GM18499 (cell line): ENCODE data around the gene TOLLIP.

ENCODE experiments used
- ATAC-seq: cut with Tn5 transposase; IDR thresholded peaks from one replicate; pipeline ENCODE4 v1.9.1; 2021; ENCODE audit warnings: moderate number of reproducible peaks; ENCODE audit not compliant: insufficient read depth, unreplicated experiment

TOLLIP gene

DNA sequence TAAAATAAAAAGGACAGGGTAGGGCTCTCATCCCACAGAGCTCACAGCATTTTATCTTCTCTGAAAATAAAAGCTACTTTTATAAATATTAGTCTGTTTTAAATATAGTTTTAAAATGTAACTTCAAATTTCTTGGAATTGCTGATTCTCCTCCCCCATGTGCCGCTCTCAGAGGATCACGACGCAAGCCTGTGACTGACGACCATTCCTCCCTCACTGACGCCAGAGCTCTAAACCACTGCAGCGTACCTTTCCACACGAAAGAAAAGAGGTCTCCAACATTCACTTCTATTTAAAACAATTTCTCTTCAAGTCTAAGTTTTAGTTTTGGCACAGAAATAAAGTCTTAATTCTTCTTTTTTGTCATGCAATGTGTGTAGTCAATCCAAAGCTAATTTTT lies 9.3 kb downstream of the TOLLIP start:
- no peak for ATAC-seq

DNA sequence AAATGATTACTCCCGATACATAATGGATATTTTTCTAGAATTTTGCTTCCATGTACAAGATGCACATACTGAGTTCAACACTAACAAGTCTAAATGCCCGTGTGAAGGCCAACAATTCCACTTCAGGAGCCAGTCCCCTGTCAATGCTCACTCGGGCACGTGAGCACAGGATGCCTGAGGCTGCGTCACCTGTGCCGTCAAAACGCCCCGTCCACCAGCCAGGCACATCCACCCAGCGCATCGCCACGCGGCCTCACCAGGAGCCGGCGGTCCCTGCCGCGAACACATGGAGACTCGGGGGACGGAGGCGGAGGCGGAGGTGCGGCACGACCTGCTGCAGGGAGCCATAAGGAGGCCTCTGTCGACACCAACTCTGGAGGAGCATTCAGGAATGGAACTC lies 9.8 kb downstream of the TOLLIP start:
- no peak for ATAC-seq

DNA sequence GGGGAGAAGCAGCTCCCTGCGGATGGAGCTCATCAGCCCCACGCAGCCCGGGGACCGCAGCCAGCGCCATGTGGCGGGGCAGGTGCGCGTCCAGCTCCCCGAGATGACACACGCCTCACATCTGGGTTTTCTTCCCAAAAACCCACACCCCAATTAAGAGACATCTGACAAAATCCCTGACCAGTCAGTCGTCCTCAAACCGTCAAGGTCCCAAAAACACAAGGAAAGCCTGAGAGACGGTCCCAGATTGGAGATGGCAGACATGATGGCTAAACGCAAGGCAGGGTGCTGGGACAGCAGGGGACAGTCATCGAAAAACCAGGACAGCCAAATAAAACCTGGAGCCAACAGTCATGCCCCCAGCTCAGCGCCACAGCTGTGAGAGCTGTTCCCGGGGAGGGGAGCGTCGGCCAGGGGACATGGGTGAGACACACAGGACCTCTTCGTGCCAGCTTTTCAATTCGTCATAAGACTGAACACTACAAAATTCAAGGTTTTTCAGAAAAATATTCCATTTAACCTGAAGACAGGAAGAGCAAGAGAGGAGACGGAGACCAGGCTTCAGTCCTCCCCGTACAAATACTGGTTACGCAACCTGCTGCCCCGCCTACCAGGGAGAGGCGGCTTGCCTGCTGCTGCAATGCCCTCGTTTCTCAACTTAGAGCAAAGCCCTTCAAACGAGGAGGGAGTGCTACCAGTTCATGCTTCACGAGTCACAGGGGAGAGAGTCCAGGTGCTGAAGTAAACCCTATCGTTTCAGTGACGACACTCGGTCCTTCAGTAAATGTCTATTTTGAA lies 10.5 kb downstream of the TOLLIP start:
- no peak for ATAC-seq

DNA sequence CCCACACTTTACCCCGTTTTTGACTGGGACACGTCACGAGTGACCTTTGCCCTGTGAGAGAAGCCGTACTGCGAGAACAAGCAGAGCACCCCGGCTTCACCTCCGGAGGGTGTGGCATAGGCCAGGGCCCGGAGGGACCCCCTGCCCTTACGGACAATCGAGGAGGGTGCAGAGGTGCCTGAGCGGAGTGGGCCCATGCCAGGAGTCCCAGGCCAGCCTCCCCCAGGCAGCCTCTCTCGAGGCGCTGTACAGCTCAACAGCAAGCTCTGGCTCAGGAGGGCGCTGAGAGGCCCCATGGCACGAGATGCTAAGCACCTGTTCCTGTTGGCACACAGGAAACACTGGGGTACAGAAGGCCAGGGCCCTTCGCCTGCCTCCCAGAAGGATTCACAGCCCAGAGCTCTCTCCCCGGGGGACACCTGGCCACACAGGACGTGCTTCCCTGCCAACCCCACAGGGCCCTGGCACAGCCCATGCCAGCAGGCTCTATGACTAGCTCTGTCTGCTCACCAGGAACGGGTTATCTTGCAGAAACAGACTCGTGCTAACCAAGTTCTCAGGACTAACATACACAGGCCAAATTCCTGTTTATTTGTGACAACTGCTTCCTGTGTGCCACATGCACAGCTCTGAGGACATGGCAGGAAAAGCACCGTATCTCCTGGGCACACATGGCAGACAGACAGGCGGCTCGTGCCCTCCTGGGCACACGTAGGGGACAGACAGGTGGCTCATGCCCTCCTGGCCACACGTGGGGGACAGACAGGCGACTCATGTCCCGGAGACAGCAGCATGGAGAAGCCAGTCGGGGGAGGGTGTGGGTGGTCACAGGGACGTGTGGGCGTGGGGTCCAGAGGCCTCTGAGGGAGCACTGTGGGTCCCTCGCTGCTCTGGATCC lies 11.6 kb downstream of the TOLLIP start:
- ATAC-seq: no peak

DNA sequence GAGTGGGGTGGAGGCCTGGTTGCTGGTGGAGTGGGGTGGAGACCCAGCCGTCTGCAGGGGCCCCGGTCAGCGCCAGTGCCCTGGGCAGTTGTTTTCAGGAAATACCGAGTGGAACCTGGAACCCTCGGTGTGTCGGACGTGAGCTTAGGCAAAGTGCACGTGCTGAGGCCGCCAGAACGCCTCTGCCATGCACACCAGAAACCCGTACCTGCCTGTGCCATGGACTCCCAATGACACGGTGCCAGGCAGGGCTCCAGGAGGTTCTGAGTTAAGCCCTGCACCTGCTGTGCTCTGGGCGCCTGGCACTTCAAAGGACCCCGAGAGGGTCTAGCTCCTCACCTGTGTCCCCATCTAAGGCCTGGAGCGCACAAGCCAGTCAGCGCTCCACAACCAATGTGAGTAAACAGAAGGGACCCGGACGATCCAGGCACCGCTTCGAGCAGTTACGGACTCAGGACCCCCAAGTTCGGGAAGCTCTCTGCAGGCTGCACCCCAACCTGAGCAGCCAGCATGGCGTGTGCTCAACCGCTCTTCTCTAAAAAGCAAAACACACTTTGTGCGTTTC lies 12.3 kb downstream of the TOLLIP start:
- ATAC-seq: no peak

DNA sequence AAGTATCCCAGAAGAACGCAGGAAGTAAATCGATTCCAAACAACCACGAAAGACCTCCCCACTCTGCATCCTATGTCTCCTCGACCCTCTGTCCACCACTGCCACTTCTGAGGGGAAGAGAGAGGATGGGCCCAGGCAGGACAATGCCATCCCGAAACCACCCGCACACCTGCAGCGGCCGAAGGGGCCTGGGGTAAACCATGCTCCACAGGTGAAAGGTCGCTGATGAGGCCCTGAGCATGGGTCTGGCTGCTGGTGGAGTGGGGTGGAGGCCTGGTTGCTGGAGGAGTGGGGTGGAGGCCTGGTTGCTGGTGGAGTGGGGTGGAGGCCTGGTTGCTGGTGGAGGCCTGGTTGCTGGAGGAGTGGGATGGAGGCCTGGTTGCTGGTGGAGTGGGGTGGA lies 13.1 kb downstream of the TOLLIP start:
- no peak for ATAC-seq

DNA sequence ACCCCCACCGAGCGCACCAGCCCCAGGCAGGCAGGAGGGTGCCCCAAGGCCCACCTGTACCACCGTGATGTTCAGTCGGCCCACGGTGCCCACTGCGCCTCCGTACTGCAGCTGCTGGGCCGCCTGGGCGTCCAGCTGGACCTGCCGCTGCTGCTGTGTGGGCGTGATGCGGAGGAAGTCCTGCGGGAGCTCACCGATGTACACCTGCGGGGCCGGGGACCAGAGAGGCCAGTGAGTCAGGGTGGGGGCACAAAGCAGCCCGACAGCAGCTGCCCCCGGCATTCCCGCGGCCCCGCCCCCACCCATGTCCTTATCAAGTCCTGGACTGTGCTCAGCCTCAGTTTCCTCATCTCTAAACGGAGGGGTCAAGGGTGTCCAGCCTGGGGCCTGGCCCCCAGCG lies 13.8 kb downstream of the TOLLIP start:
- no peak for ATAC-seq

DNA sequence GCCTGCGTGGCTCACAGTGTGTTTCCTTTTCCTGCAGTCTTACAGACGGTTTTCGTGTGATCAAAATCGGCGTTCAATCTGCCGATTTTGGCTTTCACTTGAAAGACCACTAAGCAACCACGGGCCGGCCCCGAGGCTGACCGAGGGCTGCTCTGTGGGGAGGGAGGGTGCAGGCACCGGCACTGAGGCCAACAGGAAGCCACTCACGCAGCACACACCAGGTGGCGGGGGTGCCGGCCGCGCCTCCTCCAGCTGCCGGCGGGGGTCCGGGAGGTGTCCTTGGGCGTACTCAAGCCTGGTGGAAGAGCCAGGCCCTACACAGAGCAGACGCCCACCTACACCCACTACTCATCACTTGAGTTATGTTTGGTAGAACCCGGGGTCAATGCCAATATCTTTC lies 14.3 kb downstream of the TOLLIP start:
- ATAC-seq: no peak

DNA sequence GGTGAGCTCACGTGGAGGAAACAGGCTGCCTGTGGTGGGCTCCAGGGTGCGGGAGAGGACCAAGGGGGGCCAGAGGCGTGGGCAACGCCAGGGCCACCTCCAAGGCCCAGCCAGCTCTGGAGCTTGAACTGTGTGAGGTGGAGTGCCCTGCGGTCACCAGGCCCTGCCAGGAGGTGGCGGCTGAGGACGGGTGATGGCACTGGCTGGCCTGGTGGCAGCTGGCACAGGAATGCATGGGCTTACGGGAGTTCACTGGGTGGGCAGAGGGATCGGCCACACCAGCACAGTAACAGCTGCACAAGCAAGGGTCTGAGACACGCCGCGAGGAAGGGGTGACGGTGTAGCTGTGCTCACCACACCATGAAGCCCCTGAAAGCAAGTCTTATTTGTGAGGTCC lies 15.8 kb downstream of the TOLLIP start:
- ATAC-seq: no peak

DNA sequence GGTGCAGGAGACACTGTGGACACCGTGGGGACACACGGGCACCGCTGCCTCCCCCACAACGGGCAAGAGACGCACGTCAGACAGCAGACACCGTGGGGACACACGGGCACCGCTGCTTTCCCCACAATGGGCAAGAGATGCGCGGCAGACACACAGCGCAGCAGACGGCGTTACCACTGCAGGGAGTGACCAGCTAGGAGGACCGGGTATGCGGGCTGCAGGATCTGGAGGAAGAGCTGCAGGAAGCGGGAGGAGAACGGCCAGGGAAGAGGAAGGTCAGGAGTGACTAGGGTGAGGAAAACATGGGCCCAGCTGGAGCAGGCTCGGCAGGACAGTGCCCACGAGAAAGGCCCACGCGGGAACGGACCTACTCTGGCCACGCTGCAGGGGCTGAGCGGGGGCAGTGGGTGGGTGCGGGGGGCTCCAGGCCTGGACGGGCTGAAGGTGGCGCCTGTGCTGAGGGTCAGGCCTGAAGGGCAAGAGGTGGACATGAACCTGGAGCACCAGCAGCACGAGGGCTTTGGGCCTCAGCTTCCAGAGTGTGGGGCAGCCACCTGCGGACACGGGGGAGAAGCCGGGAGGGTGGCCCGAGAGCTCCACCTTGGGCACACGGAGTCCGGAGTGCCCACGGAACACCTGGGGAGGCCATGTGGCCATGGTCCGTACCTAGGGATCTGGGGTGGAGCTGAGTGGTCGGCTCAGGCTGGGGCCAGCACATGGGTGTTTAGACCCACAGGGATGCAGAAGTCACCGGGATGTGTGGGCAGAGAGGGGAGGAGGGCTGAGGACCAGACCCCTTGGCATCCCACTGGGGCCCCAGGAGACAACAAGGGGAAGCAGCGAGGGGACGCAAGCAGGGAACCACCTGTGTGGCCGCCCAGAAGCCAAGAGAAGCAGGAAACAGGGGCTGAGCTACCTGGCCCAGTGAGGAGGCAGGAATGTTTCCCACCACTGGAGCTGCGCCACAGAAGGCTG lies 16.5 kb downstream of the TOLLIP start:
- ATAC-seq: no peak

DNA sequence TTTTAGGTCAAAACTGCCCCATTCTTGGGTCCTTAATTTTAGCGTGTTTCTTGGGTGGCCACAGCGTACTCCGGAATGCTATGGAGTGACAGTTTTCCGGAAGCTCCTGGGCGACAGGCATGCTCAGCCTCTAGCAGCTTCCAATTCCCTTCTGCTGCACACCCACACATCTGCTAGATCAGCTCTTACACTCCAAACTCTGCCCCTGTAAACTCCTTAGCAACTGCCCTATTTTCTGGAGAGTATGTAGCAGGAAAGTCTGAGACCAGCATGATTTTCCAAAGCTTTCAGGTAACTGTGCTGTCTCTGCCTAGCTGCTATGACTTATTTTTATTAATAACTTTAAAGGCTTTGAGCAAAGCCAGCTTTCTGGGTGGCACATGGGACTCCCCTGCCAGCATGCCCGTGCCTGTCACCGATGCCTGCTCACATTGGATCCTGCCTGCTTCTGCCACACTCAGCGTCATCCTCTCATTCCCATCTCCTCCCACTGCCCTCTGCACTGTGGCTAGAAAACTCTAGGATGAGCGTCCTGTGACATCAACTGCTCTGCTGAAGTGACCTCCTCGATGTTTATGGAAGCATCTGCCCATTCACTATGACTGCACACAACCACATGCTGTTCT lies 17.3 kb downstream of the TOLLIP start:
- ATAC-seq: no peak

DNA sequence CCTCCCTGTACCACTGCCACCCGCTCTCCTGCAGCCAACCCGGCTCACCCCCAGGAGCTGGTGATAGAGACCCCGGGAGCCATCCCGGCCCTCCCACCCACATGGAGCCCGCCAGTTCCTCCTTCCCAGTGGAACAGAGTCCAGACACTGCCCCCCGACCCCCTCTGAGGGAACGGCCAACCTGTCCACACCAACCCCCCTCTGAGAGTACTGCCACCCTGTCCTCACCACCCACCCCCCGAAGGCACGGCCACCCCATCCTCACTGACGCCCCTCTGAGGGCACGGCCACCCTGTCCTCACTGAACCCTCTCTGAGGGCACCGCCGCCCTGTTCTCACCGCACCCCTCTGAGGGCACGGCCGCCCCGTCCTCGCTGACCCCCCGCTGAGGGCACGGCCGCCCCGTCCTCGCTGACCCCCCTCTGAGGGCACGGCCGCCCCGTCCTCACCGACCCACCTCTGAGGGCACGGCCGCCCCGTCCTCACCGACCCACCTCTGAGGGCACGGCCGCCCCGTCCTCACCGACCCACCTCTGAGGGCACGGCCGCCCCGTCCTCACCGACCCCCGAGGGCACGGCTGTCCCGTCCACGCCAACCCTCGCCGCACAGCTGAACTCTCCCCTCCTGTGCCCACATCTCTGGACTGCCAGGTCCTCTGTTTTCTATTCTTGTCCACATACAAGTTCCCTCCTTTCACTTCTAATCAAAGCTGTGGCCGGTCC lies 18.0 kb downstream of the TOLLIP start:
- no peak for ATAC-seq

DNA sequence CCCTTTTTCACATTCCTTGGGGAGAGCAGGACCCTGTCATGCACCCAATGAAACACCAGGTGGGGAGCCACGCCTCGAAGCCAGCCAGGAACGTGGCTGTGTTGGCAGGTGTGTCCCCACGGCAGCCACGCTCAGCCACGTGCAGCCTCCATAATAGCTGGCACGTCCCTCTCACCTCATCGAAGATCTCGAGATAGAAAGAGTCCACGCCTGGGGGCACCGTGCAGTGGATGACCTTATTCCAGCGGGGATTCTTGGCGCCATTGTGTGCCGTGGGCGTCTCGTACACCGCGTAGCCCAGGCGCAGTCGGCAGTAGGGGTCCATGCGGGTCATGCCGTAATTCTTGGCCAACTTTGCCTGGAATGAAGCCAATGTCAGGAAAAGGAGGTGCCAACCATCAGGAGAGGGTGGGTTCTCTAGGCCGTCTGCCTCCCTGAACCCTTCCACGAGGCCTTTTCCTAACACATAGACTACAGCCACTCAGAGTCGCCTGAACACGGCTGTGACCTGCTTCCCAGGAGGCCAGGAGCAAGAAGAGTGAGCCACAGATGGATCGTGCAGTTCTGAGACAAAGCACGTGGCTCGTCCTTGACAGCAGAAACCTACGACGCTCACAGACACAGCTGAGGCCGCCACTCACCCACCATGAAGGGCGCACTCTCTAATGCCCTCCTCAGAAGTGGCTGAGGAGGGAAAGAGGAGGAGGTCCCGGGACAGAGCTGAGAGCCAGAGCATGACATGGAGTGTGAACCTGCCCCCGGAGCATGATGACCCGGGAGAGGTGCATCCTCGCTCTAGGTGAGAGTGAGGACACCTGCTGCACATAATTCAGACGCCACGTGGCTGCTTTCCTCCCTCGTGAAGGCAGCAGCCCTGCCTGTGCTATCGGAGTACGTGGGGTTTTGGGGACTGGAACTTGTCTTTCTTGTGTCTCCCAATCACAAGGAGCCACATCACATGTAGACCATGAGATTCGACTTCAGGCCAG lies 19.1 kb downstream of the TOLLIP start:
- ATAC-seq: no peak

DNA sequence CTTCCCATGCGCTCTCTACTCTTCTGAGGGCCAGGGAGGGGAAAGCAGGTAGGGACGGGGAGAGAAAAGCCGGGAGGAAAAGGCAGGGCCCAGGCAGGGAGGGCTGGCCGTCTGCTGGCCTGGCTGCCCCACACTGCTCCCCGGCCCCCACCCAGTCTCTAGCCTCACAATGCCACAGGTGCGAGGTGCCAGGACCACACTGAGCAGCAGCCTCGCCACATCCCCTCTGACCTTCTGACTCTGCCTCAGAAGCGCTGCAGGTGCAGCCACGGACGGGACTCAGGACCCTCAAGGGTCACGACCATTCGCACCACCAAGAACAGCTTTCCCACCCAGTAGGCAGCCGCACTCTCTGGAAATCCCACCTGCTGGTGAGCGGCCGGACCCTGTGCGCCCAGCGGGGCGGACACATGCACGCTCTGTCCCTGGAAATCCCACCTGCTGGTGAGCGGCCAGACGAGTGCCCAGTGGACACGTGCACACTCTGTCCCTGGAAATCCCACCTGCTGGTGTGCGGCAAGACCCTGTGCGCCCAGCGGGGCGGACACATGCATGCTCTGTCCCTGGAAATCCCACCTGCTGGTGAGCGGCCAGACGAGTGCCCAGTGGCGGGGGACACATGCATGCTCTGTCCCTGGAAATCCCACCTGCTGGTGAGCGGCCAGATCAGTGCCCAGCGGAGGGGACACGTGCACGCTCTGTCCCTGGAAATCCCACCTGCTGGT lies 20.1 kb downstream of the TOLLIP start:
- no peak for ATAC-seq

DNA sequence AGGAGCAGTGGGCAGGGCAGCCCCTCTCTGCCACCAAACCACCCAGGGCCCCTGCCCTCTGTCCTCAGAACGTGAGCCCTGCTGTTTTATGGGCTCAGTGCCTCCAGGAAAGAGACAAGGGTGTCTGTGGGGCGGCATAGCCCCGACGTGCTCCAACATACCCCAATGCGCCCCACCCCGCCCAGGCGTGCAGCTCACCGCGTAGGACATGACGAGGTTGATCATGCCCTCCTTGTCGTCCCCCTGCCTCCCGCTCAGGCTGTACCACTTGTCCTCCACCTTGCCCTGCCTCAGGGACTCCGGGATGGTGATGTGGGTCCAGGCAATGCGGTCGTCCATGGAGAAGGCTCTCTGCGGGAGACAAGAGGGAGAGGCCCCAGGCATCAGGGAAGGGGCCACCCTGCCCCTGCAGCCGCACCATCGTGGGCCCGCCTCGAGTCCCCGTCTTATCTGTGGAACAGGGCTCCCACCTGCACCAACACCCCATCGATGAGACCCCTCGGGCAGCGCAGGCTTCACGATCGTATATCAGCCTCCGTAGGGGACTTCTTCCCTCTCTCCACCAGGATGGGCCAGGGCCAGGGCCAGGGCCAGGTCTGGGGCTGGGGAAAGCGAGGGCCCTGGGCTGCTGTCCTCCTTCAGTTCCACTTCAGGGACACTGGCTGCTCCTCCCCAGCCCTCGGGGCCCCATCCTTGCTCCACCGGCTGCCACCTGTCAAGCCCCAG lies 20.8 kb downstream of the TOLLIP start:
- ATAC-seq: no peak

DNA sequence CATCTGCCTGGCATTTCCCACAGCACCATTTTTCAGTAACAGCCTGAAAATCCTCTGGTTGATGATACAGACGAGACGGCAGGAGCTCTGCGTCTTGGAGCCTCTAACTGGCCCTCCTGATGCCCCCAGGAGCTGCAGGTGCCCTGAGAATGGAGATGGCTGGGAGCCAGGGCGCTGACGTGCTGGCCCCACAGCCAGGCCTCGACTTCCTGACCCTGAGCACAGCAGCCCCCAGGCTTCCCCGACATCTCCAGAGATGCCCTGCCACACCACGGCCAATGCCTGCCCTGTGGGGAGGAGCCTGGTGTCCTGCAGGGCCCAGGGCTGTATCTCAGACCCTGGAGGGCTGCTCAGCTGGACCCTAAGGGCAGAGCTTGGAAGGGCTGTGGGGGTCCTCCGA lies 21.5 kb downstream of the TOLLIP start:
- ATAC-seq: no peak

DNA sequence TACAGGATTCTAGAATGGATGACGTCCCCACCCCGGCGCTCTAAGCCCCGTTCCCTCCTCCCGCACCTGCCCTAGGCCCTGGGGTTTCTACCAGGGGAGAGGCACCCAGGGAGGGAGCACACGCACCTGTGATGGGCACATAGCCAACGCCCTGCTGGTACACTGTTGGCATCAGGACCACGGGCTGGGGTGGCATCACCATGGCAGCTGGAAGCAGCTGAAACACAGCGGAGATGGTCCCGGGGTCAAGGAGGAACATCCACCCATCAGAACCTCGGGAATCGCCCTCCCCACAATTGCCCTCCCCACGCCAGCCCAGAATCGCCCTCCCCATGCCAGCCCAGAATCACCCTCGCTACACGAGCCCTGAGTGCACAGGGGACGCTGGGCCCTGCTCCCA lies 23.6 kb downstream of the TOLLIP start:
- ATAC-seq: no peak
